ENCODE measurements around the gene ECHS1. TPM values are rescaled to one million over a fixed set of nuclear protein-coding genes. Genes with fewer than 3 reads are reported as not detected.
A peak's percentile ranks its signal among the peaks of the same experiment; 100 is the strongest.

Gene ECHS1
- total and polyA plus RNA-seq, 10 of the 15 experiments (the other 5 are each of a cell fraction or from before 2014, with no cell fraction given) = 32.7 to 164 (median 62.4) TPM

DNA sequence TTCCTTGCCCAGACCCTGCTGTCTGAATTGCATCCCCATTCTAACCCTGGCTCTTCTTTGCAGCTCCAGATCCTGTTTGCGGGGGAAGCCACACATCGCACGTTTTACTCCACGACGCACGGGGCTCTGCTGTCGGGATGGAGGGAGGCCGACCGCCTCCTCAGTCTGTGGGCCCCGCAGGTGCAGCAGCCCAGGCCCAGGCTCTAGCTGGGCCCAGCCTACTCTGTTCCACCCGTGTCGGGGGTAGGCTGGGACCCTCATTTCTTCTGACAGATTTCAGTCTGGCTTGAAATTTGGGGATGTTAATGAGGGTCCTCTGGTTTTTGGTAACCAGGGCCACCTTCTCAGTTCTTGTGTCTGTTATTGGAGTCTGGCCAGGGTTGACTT lies 18.1 kb upstream of the ECHS1 start:
- ChIA-PET RAD21 (ENCODE audit: unreplicated experiment) (interaction anchor here (1.9 to 3.0 kb wide), 4 partner anchors 10 to 61 kb away, joined by 7 to 16 read pairs (median 12); partner anchors contain the start of genes ECHS1 and PAOX), CTCF (interaction anchor here (1.1 to 1.9 kb wide), 3 partner anchors 61 to 116 kb away, joined by 3 to 6 read pairs (median 4); no protein-coding TSS in a partner anchor), POLR2A (interaction anchor here (1.5 to 4.5 kb wide), 5 partner anchors 10 to 116 kb away, joined by 4 to 31 read pairs (median 7); partner anchors contain the start of genes ECHS1 and PAOX), SMC1A (ENCODE audit: uncharacterized antibody, unreplicated experiment) (interaction anchor here (0.7 to 4.5 kb wide), 10 partner anchors 10 to 116 kb away, joined by 3 to 21 read pairs (median 4); partner anchors contain the start of genes ECHS1 and FUOM)
- Histone ChIP-seq H4K20me1 (ENCODE audit: control insufficient read depth, insufficient read depth) (no peaks in the 10 kb centered on the region), H2AFZ (ENCODE audit: control insufficient read depth, low read depth, low read length) (no peak overlapping the region), H3K79me2 (ENCODE audit: control insufficient read depth, insufficient read depth, low read length) (peaks cover 24% of the 10 kb centered on the region), H3K9ac (ENCODE audit: control insufficient read depth, insufficient read depth, low read length) (peak overlapping the region; percentile 70), H3K4me3 (peak overlapping the region; percentile 78; the same call in 1 of the 2 replicates), H3K27ac (ENCODE audit: control insufficient read depth, insufficient read depth) (peak overlapping the region; percentile 92), H3K9me3 (replicated peaks; ENCODE audit: control insufficient read depth, insufficient read depth, low read length) (no peaks in the 10 kb centered on the region), H3K27me3 (replicated peaks in 1 of 2; ENCODE audit: control insufficient read depth in 2 of 2, insufficient read depth in 2 of 2, low read length in 1 of 2) (no peaks in the 10 kb centered on the region), H3K4me2 (ENCODE audit: control insufficient read depth, insufficient read depth) (peak overlapping the region; percentile 96), H3K36me3 (ENCODE audit: control insufficient read depth in 2 of 2, insufficient read depth in 2 of 2, low read length in 1 of 2) (peaks cover 0 to under 1% of the 10 kb centered on the region in 2 experiments; a peak in 2 of 4 replicates), H3K4me1 (ENCODE audit: control insufficient read depth, insufficient read depth, low read length) (peaks cover 40% of the 10 kb centered on the region)
- TF ChIP-seq, protein P1, sequence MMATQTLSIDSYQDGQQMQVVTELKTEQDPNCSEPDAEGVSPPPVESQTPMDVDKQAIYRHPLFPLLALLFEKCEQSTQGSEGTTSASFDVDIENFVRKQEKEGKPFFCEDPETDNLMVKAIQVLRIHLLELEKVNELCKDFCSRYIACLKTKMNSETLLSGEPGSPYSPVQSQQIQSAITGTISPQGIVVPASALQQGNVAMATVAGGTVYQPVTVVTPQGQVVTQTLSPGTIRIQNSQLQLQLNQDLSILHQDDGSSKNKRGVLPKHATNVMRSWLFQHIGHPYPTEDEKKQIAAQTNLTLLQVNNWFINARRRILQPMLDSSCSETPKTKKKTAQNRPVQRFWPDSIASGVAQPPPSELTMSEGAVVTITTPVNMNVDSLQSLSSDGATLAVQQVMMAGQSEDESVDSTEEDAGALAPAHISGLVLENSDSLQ (IDR thresholded peaks at IDR 0.05) = no peak
- 0 out of 2 replicates have a peak, but pooled peaks have one; percentile 13 for TF ChIP-seq MTA3 (IDR thresholded peaks at IDR 0.05; ENCODE audit: borderline replicate concordance, low read length)
- in situ Hi-C loops (cut with MboI) (no loop called here), intact Hi-C loops (cut with micrococcal nuclease; ENCODE audit: unreplicated experiment) (loop anchor here (5.0 kb wide), 2 partner anchors 64 to 84 kb away; partner anchors contain the start of genes TUBGCP2 and ZNF511)
- no peak for ATAC-seq
- no peak for DNase-seq (ENCODE audit: low read depth, low spot score)
- no peak for FAIRE-seq
- 79% methylated on average over 12 of the region's 12 CpGs for WGBS (ENCODE audit: insufficient coverage, insufficient replicate concordance, low lambda C conversion rate, missing lambda C conversion rate)
- BruUV-seq (replicated peaks) = no TSS peak

DNA sequence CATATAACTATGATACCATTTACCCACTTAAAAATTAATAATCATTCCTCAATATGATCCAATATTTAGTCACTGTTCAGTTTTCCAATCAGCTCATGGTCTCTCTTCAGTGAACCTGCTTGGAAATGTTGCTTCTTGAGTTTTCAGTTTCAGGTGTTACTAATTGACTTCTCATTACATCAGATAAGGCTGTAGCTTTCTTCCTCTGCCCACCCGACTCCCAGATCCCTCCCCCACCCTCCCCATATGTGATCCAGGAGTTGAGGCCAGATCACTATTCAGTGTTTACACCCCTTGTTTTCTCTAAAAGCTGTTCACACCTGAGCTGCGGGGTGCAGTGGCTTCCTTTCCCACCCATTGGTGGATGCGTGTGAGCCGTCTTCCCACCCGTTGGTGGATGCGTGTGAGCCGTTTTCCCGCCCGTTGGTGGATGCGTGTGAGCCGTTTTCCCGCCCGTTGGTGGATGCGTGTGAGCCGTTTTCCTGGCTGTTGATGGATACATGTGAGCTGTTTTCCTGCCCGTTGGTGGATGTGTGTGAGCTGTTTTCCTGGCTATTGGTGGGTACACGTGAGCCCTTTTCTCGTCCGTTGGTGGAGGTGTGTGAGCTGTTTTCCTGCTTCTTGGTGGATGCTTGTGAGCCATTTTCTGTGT lies 17.6 kb upstream of the ECHS1 start:
- FAIRE-seq (no peak), DNase-seq (ENCODE audit: low read depth, low spot score) (no peak), ATAC-seq (no peak)
- peaks cover 20% of the 10 kb centered on the region for H3K79me2 ChIP-seq (ENCODE audit: control insufficient read depth, insufficient read depth, low read length)
- H3K4me3 ChIP-seq = peak overlapping the region; percentile 78
- RAD21 ChIA-PET (ENCODE audit: unreplicated experiment) = interaction anchor here (1.9 to 3.0 kb wide), 5 partner anchors 11 to 61 kb away, joined by 7 to 16 read pairs (median 11); partner anchors contain the start of genes ECHS1 and PAOX
- H3K9ac ChIP-seq (ENCODE audit: control insufficient read depth, insufficient read depth, low read length) = peak overlapping the region; percentile 70; the same call in 1 of the 2 replicates
- POLR2A ChIA-PET = interaction anchor here (0.6 to 4.5 kb wide), 10 partner anchors 10 to 819 kb away, joined by 3 to 31 read pairs (median 4); partner anchors contain the start of genes ECHS1 and PAOX
- no peaks in the 10 kb centered on the region for H3K36me3 ChIP-seq (ENCODE audit: control insufficient read depth in 2 of 2, insufficient read depth in 2 of 2, low read length in 1 of 2)
- intact Hi-C loops (cut with micrococcal nuclease; ENCODE audit: unreplicated experiment) (loop anchor here (5.0 kb wide), 2 partner anchors 63 to 83 kb away; partner anchors contain the start of genes TUBGCP2 and ZNF511), in situ Hi-C loops (cut with MboI) (no loop called here)
- peaks cover 40% of the 10 kb centered on the region for H3K4me1 ChIP-seq (ENCODE audit: control insufficient read depth, insufficient read depth, low read length)
- no peak overlapping the region for H2AFZ ChIP-seq (ENCODE audit: control insufficient read depth, low read depth, low read length)
- no TSS peak for BruUV-seq (replicated peaks)
- H3K27me3 ChIP-seq (replicated peaks in 1 of 2; ENCODE audit: control insufficient read depth in 2 of 2, insufficient read depth in 2 of 2, low read length in 1 of 2) = no peaks in the 10 kb centered on the region
- WGBS (ENCODE audit: insufficient coverage, insufficient replicate concordance, low lambda C conversion rate, missing lambda C conversion rate) = 66% methylated on average over 19 of the region's 19 CpGs
- CTCF ChIA-PET = interaction anchor here (0.8 to 1.9 kb wide), 5 partner anchors 48 to 116 kb away, joined by 3 to 6 read pairs (median 3); no protein-coding TSS in a partner anchor
- H3K27ac ChIP-seq (ENCODE audit: control insufficient read depth, insufficient read depth) = peak overlapping the region; percentile 92
- SMC1A ChIA-PET (ENCODE audit: uncharacterized antibody, unreplicated experiment) = interaction anchor here (1.0 to 4.5 kb wide), 9 partner anchors 11 to 115 kb away, joined by 3 to 21 read pairs (median 4); partner anchors contain the start of genes ECHS1 and FUOM
- no peaks in the 10 kb centered on the region for H3K9me3 ChIP-seq (replicated peaks; ENCODE audit: control insufficient read depth, insufficient read depth, low read length)
- peak overlapping the region; percentile 96 for H3K4me2 ChIP-seq (ENCODE audit: control insufficient read depth, insufficient read depth)
- H4K20me1 ChIP-seq (ENCODE audit: control insufficient read depth, insufficient read depth) = no peaks in the 10 kb centered on the region
- TF ChIP-seq SREBF1 (IDR thresholded peaks at IDR 0.05; ENCODE audit: low read length) = no peak
- TF ChIP-seq ETV6 (conservative IDR thresholded peaks at IDR 0.05 in 1 of 2, IDR thresholded peaks at IDR 0.05 in 1 of 2; ENCODE audit: borderline replicate concordance in 1 of 2, low read depth in 1 of 2) = no peak
- no peak for TF ChIP-seq MEF2A (IDR thresholded peaks at IDR 0.05; ENCODE audit: insufficient read depth, low read depth, low read length)
- TF ChIP-seq, protein P2, sequence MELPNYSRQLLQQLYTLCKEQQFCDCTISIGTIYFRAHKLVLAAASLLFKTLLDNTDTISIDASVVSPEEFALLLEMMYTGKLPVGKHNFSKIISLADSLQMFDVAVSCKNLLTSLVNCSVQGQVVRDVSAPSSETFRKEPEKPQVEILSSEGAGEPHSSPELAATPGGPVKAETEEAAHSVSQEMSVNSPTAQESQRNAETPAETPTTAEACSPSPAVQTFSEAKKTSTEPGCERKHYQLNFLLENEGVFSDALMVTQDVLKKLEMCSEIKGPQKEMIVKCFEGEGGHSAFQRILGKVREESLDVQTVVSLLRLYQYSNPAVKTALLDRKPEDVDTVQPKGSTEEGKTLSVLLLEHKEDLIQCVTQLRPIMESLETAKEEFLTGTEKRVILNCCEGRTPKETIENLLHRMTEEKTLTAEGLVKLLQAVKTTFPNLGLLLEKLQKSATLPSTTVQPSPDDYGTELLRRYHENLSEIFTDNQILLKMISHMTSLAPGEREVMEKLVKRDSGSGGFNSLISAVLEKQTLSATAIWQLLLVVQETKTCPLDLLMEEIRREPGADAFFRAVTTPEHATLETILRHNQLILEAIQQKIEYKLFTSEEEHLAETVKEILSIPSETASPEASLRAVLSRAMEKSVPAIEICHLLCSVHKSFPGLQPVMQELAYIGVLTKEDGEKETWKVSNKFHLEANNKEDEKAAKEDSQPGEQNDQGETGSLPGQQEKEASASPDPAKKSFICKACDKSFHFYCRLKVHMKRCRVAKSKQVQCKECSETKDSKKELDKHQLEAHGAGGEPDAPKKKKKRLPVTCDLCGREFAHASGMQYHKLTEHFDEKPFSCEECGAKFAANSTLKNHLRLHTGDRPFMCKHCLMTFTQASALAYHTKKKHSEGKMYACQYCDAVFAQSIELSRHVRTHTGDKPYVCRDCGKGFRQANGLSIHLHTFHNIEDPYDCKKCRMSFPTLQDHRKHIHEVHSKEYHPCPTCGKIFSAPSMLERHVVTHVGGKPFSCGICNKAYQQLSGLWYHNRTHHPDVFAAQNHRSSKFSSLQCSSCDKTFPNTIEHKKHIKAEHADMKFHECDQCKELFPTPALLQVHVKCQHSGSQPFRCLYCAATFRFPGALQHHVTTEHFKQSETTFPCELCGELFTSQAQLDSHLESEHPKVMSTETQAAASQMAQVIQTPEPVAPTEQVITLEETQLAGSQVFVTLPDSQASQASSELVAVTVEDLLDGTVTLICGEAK (IDR thresholded peaks at IDR 0.05; ENCODE audit: borderline replicate concordance) = no peak
- no peak for TF ChIP-seq MYB (IDR thresholded peaks at IDR 0.05; ENCODE audit: borderline replicate concordance, low read depth, low read length)
- TF ChIP-seq MTA3 (IDR thresholded peaks at IDR 0.05; ENCODE audit: borderline replicate concordance, low read length) = peak; percentile 6; the same call in 1 of the 2 replicates
- TF ChIP-seq PML (IDR thresholded peaks at IDR 0.05; ENCODE audit: low read length) = no peak

All from GM12878 (cell line).